Measurements from ENCODE around the gene WDR37.

WDR37 gene

DNA sequence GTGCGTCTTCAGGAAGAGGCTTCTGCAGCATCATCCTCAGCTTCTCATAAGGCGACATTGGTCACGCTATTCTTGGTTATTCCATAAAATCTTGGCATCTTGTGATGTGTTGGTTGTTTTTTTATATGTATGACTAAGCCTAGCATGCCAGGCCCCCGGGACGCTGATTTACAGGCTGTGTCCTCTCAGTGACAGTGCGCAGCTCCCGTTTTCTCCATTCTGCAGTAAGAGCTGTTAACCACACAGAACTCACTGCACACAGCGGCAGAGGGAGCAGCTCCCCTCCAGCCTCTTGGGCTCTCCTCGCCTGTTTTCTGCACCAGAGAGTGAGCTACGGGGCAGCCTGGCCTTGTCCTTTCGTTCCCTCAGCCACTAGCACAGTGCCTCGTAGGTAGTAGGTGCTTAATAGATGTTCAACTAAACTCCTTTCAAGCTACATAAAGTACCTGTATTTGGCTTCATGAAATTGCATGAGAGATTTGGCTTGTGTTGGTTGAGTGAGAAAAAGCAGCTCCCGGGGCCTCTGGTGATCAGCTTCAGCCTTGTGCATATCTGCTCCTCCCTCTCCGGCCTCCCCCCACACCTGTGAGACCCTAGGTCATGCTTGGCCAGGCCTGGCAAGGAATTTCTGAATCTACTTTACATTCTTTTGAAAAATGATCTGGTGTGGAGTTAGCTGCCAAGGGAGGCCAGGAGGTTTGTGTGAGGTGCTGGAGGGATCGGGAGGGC is 116.2 kb downstream of the WDR37 start:
- no peak for DNase-seq

DNA sequence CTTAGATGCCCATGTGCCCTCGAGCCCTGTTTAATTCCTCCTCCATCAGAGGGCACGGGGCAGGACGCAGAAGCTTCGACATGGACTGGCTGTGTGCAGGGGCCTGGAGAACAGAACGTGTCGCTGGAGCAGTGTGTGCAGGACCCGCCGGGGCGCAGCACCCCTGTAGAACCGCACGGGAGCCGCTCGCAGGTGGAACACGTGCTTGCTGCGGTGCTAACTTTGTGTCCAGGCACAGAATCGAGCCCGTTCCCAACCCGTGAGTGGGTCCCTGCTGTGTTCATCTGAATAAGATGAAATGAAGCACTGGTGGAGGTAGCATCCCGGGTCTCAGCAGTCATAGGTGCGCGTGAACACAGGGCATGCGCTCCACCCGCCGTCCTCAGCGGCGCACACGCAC is 116.9 kb downstream of the WDR37 start:
- DNase-seq = no peak

DNA sequence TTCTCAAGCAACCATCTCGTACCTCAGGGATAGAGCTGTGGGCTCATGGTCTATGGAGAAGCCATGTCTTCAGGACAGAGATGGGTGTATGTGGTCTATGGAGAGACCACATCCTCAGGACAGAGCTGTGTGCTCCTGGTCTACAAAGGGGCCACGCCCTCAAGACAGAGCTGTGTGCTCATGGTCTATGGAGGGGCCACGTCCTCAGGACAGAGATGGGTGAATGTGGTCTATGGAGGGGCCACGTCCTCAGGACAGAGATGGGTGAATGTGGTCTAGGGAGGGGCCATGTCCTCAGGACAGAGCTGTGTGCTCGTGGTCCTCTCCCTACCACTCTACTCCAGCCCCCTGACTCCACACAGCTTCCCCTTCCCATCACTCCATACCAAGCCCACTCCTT is 117.8 kb downstream of the WDR37 start:
- no peak for DNase-seq

DNA sequence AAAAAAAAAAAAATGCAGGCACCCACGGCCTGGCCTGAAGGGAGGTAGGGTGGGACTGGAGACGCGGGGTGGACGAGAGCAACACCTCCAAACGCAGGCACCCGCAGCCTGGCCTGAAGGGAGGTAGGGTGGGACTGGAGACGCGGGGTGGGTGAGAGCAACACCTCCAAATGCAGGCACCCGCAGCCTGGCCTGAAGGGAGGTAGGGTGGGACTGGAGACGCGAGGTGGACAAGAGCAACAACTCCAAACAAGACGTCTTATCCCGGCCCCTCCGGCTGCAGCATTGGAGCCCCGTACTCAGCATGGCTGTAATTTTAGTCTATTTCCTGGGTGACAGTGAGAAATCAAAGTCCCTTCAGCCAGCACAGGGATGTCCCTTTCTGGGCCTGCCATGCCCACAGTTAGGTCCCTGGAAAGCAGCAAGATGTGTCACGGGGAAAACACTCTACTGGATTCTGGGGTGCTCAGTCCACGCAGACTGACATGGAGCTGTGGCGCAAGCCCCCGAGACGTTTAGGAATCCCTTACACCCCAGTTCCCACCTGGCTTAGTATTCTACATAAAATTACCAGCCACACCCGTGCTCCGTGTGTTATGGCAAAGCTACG is 119.9 kb downstream of the WDR37 start:
- no peak for DNase-seq

DNA sequence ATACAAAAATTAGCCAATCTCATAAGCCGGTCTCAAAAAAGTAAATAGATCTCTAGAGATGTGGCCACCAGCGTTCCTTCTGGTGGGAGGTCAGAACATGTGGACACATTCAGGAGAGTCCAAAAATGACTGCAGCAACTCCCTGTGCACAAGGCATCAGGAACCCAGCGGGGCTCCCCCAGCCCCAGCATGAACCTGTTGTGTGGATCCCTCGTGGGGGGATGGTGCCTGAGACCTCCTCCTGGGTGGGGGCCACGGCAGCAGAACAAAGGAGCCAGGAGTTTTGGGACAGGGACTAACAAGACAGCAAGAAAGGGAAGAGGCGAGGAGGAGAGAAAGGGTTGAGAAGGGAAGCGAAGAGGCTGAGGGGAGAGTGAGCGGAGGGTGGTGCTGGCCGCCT is 121.8 kb downstream of the WDR37 start:
- DNase-seq = no peak

DNA sequence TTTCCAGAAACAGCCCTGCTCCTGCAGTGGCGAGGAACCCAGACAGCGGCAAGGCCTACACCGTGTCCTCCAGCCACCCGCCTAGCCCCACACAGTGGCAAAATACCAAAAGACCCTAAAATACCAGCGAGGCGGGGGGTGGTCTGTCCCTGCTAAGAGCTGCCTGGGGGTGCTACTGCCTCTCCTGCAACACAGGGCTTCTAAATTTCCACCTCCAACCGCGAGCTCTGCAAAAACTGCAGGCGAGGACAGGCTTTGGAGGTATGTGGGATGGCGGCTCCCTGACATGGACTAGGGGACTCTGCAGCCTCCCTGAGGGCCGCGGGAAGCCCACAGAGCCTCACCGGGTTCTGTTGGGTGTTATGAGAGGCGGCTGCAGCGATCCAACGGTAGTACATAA is 122.3 kb downstream of the WDR37 start:
- no peak for DNase-seq

DNA sequence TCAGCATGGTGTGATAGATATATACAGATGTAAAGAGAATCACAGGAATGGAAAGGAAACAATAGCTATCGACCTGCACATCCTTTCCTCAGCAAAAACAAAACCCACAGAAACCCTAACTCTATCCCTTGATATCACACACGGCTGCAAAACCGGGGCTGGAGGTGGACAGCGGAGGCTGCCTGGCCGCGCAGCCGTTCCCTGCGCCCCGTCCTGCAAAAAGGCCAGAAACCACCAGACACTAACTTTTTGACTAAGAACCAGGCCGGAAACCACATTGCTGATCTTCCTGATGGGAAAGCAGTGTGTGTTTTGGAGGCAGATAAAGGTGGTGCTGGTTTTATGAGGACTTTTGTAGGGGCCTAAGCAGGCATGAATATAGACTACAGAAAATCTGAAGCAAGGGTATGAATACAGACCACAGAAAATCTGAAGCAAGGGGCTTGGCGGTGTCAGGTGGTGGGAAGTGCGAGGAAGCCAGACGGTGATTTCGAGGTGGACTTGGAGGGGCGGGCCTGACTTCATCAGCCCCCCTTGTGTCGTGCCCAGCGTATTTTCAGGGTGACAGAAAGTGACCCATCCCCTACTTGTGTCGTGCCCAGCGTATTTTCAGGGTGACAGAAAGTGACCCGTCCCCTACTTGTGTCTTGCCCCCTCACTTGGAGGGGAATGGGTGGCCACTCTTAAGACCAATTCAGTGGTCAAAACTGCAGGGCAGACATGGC is 123.3 kb downstream of the WDR37 start:
- no peak for DNase-seq

DNA sequence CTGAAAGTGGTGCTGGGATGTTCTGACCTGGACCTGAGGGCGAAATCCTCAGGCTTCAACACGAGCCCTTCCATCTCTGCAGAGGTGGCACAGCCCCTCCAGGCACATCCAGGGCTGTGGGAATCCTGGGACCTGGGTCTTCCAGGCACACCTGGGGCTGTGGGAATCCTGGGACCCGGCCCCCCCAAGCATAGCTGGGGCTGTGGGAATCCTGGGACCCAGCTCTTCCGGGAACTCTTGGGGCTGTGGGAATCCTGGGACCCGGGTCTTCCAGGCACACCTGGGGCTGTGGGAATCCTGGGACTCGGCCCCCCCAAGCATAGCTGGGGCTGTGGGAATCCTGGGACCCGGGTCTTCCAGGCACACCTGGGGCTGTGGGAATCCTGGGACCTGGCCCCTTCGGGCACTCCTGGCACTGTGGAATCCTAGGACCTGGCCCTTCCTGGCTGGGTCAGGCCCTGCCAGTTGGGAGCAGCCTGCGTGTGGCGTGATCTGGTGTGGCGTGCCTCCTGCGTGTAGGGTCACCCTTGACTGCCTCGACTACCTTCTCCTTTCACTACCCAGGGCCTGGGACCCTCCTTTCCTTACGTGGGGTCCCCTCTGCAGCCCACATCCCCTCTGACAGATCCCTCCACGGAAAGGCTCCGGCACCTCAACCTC is 124.0 kb downstream of the WDR37 start:
- no peak for DNase-seq

DNA sequence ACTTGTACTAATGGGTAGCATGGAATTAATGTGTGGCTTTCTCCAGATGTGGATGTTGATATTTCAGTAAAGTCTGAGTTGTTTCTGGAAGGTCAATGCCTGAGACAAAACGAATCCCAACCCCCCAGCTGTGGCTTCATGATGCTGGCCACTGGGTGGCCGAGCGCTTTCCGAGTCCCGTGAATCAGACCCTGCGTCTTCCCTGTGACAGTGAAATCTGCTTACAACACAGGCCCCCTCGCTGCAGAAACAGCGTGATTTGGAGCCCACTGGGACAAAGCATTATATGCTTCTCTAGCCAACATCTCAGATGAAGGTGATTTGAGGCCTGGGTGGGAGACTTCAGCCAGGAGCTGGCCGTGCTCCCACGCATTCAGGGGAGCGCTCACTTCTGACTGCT is 124.7 kb downstream of the WDR37 start:
- no peak for DNase-seq

All from suppressor macrophage (primary cell).